Parathyroid adenoma (tissue), 2 donors: Measurements from ENCODE around the gene PXN.
A peak's percentile ranks its signal among the peaks of the same experiment; 100 is the strongest.

Experiments used
- H2AFZ ChIP-seq: fragments of 300-600 bp; sonication (generic); one replicate; pipeline ENCODE4 v1.7.0; 2017; ENCODE audit warnings: antibody characterized with exemption, mild to moderate bottlenecking
- H3K27ac ChIP-seq: fragments of 300-600 bp; sonication (generic); one replicate; pipeline ENCODE4 v1.7.0; 2017
- H3K27me3 ChIP-seq: fragments of 300-600 bp; sonication (generic); one replicate; pipeline ENCODE4 v1.7.0; 2017; ENCODE audit warnings: low read length; ENCODE audit not compliant: control insufficient read depth, insufficient read depth
- H3K36me3 ChIP-seq: fragments of 300-600 bp; sonication (generic); one replicate; pipeline ENCODE4 v1.7.0; 2017; ENCODE audit warnings: low read length; ENCODE audit not compliant: control insufficient read depth, insufficient read depth
- H3K4me1 ChIP-seq: fragments of 300-600 bp; sonication (generic); one replicate; pipeline ENCODE4 v1.7.0; 2017; ENCODE audit warnings: control low read depth
- H3K4me2 ChIP-seq: fragments of 300-600 bp; sonication (generic); one replicate; pipeline ENCODE4 v1.7.0; 2017; ENCODE audit warnings: low read length
- H3K4me3 ChIP-seq: fragments of 300-600 bp; sonication (generic); one replicate; pipeline ENCODE4 v1.7.0; 2017; ENCODE audit warnings: low read depth, low read length
- H3K79me2 ChIP-seq: fragments of 300-600 bp; sonication (generic); one replicate; pipeline ENCODE4 v1.7.0; 2017; ENCODE audit warnings: control low read depth
- H3K9ac ChIP-seq: fragments of 300-600 bp; sonication (generic); one replicate; pipeline ENCODE4 v1.7.0; 2017; ENCODE audit warnings: mild to moderate bottlenecking
- H3K9me3 ChIP-seq: fragments of 300-600 bp; sonication (generic); one replicate; pipeline ENCODE4 v1.7.0; 2017; ENCODE audit warnings: low read length; ENCODE audit not compliant: control insufficient read depth
- TF ChIP-seq, protein P1 (sequence below): fragments of 300-600 bp; sonication (generic); IDR thresholded peaks from one replicate; pipeline ENCODE4 v1.7.0; 2017; ENCODE audit warnings: antibody characterized with exemption, mild to moderate bottlenecking
- donor health status: primary hyperparathyroidism.

Gene PXN

DNA sequence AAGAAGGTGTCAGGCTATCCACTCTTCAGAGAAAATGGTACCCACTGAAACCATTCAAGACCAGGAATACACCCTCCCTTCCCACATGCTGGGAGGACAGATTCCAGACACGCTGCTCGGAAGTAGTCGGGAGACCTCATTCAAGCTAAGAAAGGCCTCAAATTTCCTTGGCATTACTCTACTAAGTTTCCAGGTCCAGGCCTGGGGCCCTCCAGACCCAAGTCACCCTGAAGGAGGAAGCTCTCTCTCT is 37.6 kb downstream of the PXN start:
- Histone ChIP-seq H3K27me3 (no peaks in the 10 kb centered on the region), H3K4me2 (peak overlapping the region; percentile 51), H3K36me3 (no peaks in the 10 kb centered on the region), H3K9me3 (no peaks in the 10 kb centered on the region), H3K4me1 (peaks cover 44% of the 10 kb centered on the region), H3K9ac (no peak overlapping the region), H3K27ac (peak overlapping the region; percentile 97), H3K4me3 (no peak overlapping the region), H3K79me2 (peaks cover 27% of the 10 kb centered on the region), H2AFZ (peak overlapping the region; percentile 56)
- TF ChIP-seq, protein P1, sequence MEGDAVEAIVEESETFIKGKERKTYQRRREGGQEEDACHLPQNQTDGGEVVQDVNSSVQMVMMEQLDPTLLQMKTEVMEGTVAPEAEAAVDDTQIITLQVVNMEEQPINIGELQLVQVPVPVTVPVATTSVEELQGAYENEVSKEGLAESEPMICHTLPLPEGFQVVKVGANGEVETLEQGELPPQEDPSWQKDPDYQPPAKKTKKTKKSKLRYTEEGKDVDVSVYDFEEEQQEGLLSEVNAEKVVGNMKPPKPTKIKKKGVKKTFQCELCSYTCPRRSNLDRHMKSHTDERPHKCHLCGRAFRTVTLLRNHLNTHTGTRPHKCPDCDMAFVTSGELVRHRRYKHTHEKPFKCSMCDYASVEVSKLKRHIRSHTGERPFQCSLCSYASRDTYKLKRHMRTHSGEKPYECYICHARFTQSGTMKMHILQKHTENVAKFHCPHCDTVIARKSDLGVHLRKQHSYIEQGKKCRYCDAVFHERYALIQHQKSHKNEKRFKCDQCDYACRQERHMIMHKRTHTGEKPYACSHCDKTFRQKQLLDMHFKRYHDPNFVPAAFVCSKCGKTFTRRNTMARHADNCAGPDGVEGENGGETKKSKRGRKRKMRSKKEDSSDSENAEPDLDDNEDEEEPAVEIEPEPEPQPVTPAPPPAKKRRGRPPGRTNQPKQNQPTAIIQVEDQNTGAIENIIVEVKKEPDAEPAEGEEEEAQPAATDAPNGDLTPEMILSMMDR = no peak

DNA sequence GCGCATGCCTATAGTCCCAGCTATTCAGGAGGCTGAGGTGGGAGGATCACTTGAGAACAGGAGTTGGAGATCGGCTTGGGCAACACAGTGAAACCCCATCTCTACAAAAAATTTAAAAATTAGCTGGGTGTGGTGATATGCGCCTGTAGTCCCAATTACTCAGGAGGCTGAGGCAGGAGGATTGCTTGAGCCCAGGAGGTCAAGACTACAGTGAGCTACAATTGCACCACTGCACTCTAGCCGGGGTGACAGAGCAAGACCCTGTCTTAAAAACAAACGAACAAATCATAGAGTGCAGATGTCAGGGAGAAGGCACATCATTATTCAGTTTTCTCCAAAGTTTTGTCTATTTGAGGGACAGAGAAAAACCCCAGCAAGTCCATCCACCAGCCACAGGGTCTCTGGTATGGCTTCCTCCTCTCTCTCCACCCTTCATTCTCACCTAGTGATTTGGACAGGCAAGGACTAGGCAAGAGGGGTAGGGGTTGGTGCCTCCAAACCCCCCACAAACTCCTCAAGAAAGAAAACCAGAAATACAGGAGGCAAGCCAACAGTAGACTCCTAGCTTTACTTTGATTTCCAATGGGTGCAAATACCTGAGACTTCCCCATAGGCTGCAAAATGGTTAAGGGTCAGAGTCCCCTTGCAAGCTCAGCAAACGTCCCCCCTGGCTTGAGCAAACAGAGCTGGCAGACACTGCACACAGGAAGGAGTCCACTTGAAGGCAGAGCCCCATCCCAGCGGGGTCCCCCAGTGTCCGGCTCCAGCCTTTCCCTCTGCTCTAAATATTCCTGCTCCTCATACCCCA is 38.1 kb downstream of the PXN start:
- H3K9ac ChIP-seq = no peak overlapping the region
- no peak overlapping the region for H3K27ac ChIP-seq
- H3K4me1 ChIP-seq = peaks cover 44% of the 10 kb centered on the region
- H3K9me3 ChIP-seq = no peaks in the 10 kb centered on the region
- H3K4me3 ChIP-seq = no peak overlapping the region
- peaks cover 31% of the 10 kb centered on the region for H3K79me2 ChIP-seq
- no peak overlapping the region for H3K4me2 ChIP-seq
- no peaks in the 10 kb centered on the region for H3K36me3 ChIP-seq
- no peak overlapping the region for H2AFZ ChIP-seq
- no peaks in the 10 kb centered on the region for H3K27me3 ChIP-seq
- TF ChIP-seq, protein P1 = no peak

DNA sequence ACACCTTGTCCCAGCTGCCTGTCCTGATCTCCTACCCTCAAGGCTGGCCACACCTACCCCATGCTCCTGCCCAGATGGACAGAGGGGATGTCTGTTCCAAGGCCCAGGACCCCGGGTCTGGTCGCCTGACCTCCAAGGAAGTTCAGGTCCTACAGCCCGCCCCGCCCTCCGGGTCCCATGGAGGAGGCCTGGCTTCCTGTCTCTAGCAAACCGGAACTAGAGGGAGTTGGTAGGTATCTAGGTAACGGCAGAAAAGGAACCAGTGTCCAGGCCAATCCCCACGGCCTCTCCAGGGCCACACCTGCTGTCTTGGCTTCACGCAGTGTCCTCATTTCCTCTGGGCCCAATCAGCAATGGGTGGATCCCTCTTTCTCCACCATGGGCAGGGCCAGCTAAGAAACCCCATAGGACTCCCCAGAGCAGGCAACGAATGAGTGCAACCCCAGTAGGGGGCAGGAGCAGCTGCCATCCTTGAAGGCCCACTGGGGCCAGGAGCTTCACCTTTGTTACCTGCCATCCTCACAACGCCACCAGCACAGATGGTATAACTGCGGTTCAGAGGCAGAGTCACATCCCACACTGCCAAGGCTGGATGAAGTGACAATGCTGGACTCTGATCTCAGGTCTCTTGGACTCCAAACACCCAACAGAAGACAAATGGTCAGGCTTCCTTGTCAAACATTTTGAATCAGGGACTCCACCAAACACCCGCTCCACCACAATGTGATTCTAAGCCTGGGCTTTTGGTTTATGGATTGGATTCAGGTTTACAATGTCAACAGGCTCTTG is 39.5 kb downstream of the PXN start:
- peaks cover 42% of the 10 kb centered on the region for H3K79me2 ChIP-seq
- no peak overlapping the region for H3K4me3 ChIP-seq
- no peaks in the 10 kb centered on the region for H3K27me3 ChIP-seq
- no peaks in the 10 kb centered on the region for H3K36me3 ChIP-seq
- TF ChIP-seq, protein P1 = no peak
- H3K4me2 ChIP-seq = no peak overlapping the region
- H3K4me1 ChIP-seq = peaks cover 31% of the 10 kb centered on the region
- H2AFZ ChIP-seq = no peak overlapping the region
- no peak overlapping the region for H3K27ac ChIP-seq
- no peak overlapping the region for H3K9ac ChIP-seq
- no peaks in the 10 kb centered on the region for H3K9me3 ChIP-seq

DNA sequence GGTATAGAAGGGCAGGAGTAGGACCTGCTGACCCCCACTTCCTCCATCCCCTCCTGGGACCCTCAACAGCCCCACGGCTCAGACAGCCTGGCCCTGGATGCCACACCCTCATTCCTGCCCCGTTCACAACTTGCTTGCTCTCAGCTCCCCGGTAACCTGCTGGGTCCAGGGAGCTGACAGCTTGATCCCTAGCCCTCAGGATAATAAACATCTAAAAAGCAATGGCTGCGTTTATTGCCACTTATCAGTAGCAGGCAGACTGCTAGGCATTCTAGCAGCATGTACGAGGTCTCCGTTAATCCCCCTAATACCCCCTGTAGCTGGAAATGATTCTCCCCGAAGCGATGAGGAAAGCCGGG is 40.4 kb downstream of the PXN start:
- no peak overlapping the region for H3K9ac ChIP-seq
- TF ChIP-seq, protein P1 = no peak
- no peak overlapping the region for H3K4me2 ChIP-seq
- H2AFZ ChIP-seq = no peak overlapping the region
- H3K9me3 ChIP-seq = no peaks in the 10 kb centered on the region
- H3K36me3 ChIP-seq = no peaks in the 10 kb centered on the region
- no peak overlapping the region for H3K4me3 ChIP-seq
- no peaks in the 10 kb centered on the region for H3K27me3 ChIP-seq
- H3K79me2 ChIP-seq = peaks cover 44% of the 10 kb centered on the region
- H3K27ac ChIP-seq = no peak overlapping the region
- H3K4me1 ChIP-seq = peaks cover 22% of the 10 kb centered on the region
